T-cell (primary cell): ENCODE data around the gene IYD. TPM values are rescaled to one million over a fixed set of nuclear protein-coding genes. Genes with fewer than 3 reads are reported as not detected.

Source experiments
- ATAC-seq, 4 experiments: fragments of 200-7000 bp in 3 of 4; fragments of 150-1000 bp in 1 of 4; cut with Tn5 transposase; replicated peaks in 1 of 4; 1 replicate in 3 of 4; 2 replicates in 1 of 4; pipeline ENCODE4 v1.10.0; 2021; ENCODE audit warnings: moderate library complexity in 3 of 4, mild to moderate bottlenecking in 2 of 4, moderate number of reproducible peaks in 1 of 4
- CTCF ChIA-PET, 2 donors: fragments of 300-600 bp; sonication (Branson Sonifier 250); formaldehyde crosslinking; loops; one replicate each; lab custom pipeline; 2022; ENCODE audit warnings: antibody characterized with exemption in 2 of 2; lab: Charles Lee
- POLR2A ChIA-PET, 2 donors: fragments of 300-600 bp; sonication (Branson Sonifier 250); formaldehyde crosslinking; loops; one replicate each; lab custom pipeline; 2022; ENCODE audit warnings: antibody characterized with exemption in 2 of 2; lab: Charles Lee
- DNase-seq, 35 experiments: peaks; one replicate each; pipeline versions ENCODE4 v3.0.0 to v3.0.0-alpha.2; 2013 to 2023
- H3K27ac ChIP-seq: one replicate; pipeline ENCODE4 v1.5.1; 2013; ENCODE audit warnings: low read length
- H3K27me3 ChIP-seq, 2 experiments: replicated peaks in 1 of 2; 1 replicate in 1 of 2; 2 replicates in 1 of 2; pipeline versions ENCODE4 v1.6.1 to v1.7.0; 2013; ENCODE audit warnings: low read length in 1 of 2, mixed read lengths in 1 of 2; ENCODE audit not compliant: control insufficient read depth in 2 of 2, insufficient read depth in 2 of 2; ENCODE audit errors: extremely low read depth in 1 of 2
- H3K36me3 ChIP-seq, 2 donors: 1 replicate in 1 of 2; 2 replicates in 1 of 2; pipeline versions ENCODE4 v1.6.1 to v1.7.0; 2013; ENCODE audit warnings: low read length in 1 of 2; ENCODE audit not compliant: control insufficient read depth in 2 of 2, insufficient read depth in 1 of 2; ENCODE audit errors: extremely low read depth in 1 of 2
- H3K4me1 ChIP-seq, 2 experiments: 1 replicate in 1 of 2; 2 replicates in 1 of 2; pipeline versions ENCODE4 v1.6.1 to v1.7.0; 2013; ENCODE audit warnings: low read length in 2 of 2, mixed read lengths in 1 of 2; ENCODE audit not compliant: insufficient read depth in 2 of 2, control insufficient read depth in 1 of 2; ENCODE audit errors: extremely low read depth in 1 of 2
- H3K4me3 ChIP-seq, 2 donors: 1 replicate in 1 of 2; 2 replicates in 1 of 2; pipeline versions ENCODE4 v1.5.1 to v1.7.0; 2013; ENCODE audit warnings: mild to moderate bottlenecking in 2 of 2, low read length in 1 of 2, moderate library complexity in 1 of 2; ENCODE audit not compliant: control insufficient read depth in 1 of 2; ENCODE audit errors: extremely low read depth in 1 of 2
- H3K9me3 ChIP-seq: 2 replicates; pipeline ENCODE4 v1.7.0; 2013
- H3K27ac Mint-ChIP-seq, 2 donors: one replicate each; pipeline ENCODE4 v1.8.0; 2020 to 2021; ENCODE audit warnings: mild to moderate bottlenecking in 2 of 2, mixed read lengths in 2 of 2
- H3K27me3 Mint-ChIP-seq, 2 donors: one replicate each; pipeline ENCODE4 v1.8.0; 2021 to 2022; ENCODE audit warnings: mixed read lengths in 2 of 2
- H3K36me3 Mint-ChIP-seq: one replicate; pipeline ENCODE4 v1.8.0; 2021; ENCODE audit warnings: mixed read lengths
- H3K4me1 Mint-ChIP-seq, 3 donors: one replicate each; pipeline ENCODE4 v1.8.0; 2020 to 2022; ENCODE audit warnings: mixed read lengths in 3 of 3, mild to moderate bottlenecking in 1 of 3
- H3K4me3 Mint-ChIP-seq, 3 donors: one replicate each; pipeline ENCODE4 v1.8.0; 2020 to 2022; ENCODE audit warnings: mild to moderate bottlenecking in 3 of 3, mixed read lengths in 3 of 3, moderate library complexity in 3 of 3
- H3K9me3 Mint-ChIP-seq, 3 donors: one replicate each; pipeline ENCODE4 v1.8.0; 2020 to 2022; ENCODE audit warnings: mixed read lengths in 3 of 3
- WGBS: methylation state at CpG from one replicate; pipeline ENCODE4 v1.1.5; 2013; ENCODE audit warnings: missing lambda C conversion rate; ENCODE audit not compliant: insufficient coverage; 5-methylcytosine and 5-hydroxymethylcytosine counted together
- total RNA-seq, 35 experiments: library from RNA in 6 of 35; stranded (reverse) in 6 of 35; fragments of 120-200 nt in 1 of 35; gene quantifications; one replicate each; pipeline versions ENCODE4 v1.2.1 to v1.2.4 and lab custom pipeline; 2013 to 2026

The IYD gene
- not detected for total RNA-seq
- total RNA-seq (2013), result not detected
- 0 to 0.09 (median 0) reads per million in 29 experiments for total RNA-seq (lab: John Stamatoyannopoulos, UW)

DNA sequence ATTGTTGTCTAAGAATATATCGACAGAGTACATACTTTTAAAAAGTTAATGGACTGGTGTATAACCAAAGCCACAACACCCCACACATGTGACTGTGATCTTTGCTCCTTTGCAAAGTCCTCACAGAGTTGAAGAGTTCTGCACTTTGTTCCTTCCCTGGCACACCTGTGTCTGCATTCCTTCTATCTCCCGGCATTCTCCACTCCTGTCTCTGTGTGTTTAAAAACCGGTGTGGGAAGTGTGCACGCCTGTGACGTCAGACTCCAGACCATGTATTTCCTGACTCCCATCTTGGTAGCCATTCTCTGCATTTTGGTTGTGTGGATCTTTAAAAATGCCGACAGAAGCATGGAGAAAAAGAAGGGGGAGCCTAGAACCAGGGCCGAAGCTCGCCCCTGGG is at the start of gene IYD:
TSS of gene IYD (plus strand) at position 251 of the 400 bp plus-strand sequence. CDS start at position 271, 20 bp downstream.
- Mint-ChIP-seq H3K27me3 (peaks cover 3 to 7% of the 10 kb centered on the region in 2 donors), H3K4me3 (no peak within 1 kb of the TSS), H3K27ac (no peak within 1 kb of the TSS), H3K9me3 (no peaks in the 10 kb centered on the region), H3K36me3 (no peaks in the 10 kb centered on the region), H3K4me1 (no peaks in the 10 kb centered on the region)
- DNase-seq (no peak), ATAC-seq (no peak)
- Histone ChIP-seq H3K27me3 (peaks cover 0 to 12% of the 10 kb centered on the region in 2 experiments), H3K27ac (no peak within 1 kb of the TSS), H3K9me3 (no peaks in the 10 kb centered on the region), H3K4me3 (no peak within 1 kb of the TSS), H3K4me1 (no peaks in the 10 kb centered on the region), H3K36me3 (no peaks in the 10 kb centered on the region)
- WGBS, result 83% methylated on average over 2 of the region's 8 CpGs
- POLR2A ChIA-PET, result no interaction called here
- CTCF ChIA-PET, result interaction anchor here in 1 of 2 donors (0.5 kb wide), 1 partner anchor 641 kb away, joined by 3 read pairs; no protein-coding TSS in a partner anchor

GRCh38 chr6:150319924-150320323 is 48.9 kb upstream of the IYD start:
- no CpG with 5 or more reads among the region's 4 CpGs for WGBS
- Histone ChIP-seq H3K27me3 (peaks cover 0 to 15% of the 10 kb centered on the region in 2 experiments), H3K36me3 (no peaks in the 10 kb centered on the region), H3K9me3 (no peaks in the 10 kb centered on the region), H3K4me1 (no peaks in the 10 kb centered on the region), H3K4me3 (no peak overlapping the region), H3K27ac (no peak overlapping the region)
- POLR2A ChIA-PET, result no interaction called here
- ATAC-seq (no peak), DNase-seq (no peak)
- CTCF ChIA-PET, result no interaction called here
- H3K9me3 Mint-ChIP-seq, result no peaks in the 10 kb centered on the region
- no peak overlapping the region for H3K27ac Mint-ChIP-seq
- peaks cover 3 to 9% of the 10 kb centered on the region in 2 donors for H3K27me3 Mint-ChIP-seq
- H3K4me1 Mint-ChIP-seq, result no peaks in the 10 kb centered on the region
- no peak overlapping the region for H3K4me3 Mint-ChIP-seq
- H3K36me3 Mint-ChIP-seq, result no peaks in the 10 kb centered on the region

DNA sequence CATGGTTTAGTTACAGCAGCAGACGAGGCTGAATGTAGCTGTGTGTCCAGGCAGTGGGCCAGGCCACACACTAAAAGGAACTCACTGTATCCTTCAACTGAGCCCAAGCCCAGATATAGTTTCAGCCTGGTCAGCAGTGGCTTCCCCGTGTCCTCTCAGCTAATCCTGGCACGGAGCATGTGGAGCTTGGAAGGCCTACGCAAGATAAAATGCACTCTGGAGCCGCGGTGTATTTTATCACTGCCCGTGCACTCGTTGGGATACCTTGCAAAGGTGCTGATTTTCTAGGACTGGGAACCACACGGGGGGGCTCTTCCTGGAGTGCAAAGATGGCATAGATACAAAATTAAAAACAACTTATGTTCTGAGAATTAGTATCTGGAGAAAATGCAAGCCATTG is 48.4 kb upstream of the IYD start:
- DNase-seq (no peak), ATAC-seq (no peak)
- H3K27ac ChIP-seq, result no peak overlapping the region
- peaks cover 0 to 15% of the 10 kb centered on the region in 2 experiments for H3K27me3 ChIP-seq
- no peaks in the 10 kb centered on the region for H3K9me3 ChIP-seq
- peaks cover 3 to 9% of the 10 kb centered on the region in 2 donors for H3K27me3 Mint-ChIP-seq
- no peak overlapping the region for H3K27ac Mint-ChIP-seq
- no peaks in the 10 kb centered on the region for H3K4me1 ChIP-seq
- 95% methylated on average over 6 of the region's 9 CpGs for WGBS
- H3K36me3 Mint-ChIP-seq, result no peaks in the 10 kb centered on the region
- H3K9me3 Mint-ChIP-seq, result peaks cover 0 to 2% (median 0%) of the 10 kb centered on the region in 3 donors
- ChIA-PET CTCF (no interaction called here), POLR2A (no interaction called here)
- no peak overlapping the region for H3K4me3 Mint-ChIP-seq
- H3K4me3 ChIP-seq, result no peak overlapping the region
- no peaks in the 10 kb centered on the region for H3K4me1 Mint-ChIP-seq
- no peaks in the 10 kb centered on the region for H3K36me3 ChIP-seq

GRCh38 chr6:150322466-150322871 is 46.3 kb upstream of the IYD start:
- H3K27me3 Mint-ChIP-seq, result peaks cover 3 to 9% of the 10 kb centered on the region in 2 donors
- no peak overlapping the region for H3K27ac Mint-ChIP-seq

DNA sequence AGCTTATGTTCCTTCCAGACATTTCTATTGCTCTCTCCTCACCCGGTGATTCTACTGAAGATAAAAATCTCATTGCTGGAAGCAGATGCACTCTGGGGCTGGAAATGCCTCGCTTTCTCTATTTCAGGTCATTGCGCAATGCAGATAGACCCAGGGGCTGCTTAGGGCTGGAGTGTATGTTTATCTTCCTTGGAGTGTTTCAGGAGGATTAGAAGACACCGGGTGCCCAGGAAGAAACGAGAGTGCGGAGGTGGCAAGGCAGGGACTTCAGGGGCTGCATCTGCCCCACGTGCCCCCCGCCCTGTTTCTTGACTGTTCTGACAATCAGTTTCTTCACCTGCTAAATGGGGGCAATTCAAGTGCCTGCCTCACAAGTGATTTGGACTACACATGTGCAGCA is 45.6 kb upstream of the IYD start:
- Mint-ChIP-seq H3K4me1 (no peaks in the 10 kb centered on the region), H3K36me3 (no peaks in the 10 kb centered on the region), H3K27me3 (peaks cover 3 to 9% of the 10 kb centered on the region in 2 donors), H3K27ac (no peak overlapping the region), H3K9me3 (peaks cover 0 to 11% (median 0%) of the 10 kb centered on the region in 3 donors), H3K4me3 (no peak overlapping the region)
- Histone ChIP-seq H3K27me3 (peaks cover 0 to 15% of the 10 kb centered on the region in 2 experiments), H3K36me3 (no peaks in the 10 kb centered on the region), H3K27ac (no peak overlapping the region), H3K9me3 (no peaks in the 10 kb centered on the region), H3K4me3 (no peak overlapping the region), H3K4me1 (no peaks in the 10 kb centered on the region)
- DNase-seq (no peak), ATAC-seq (no peak)
- 84% methylated on average over 6 of the region's 8 CpGs for WGBS
- POLR2A ChIA-PET, result no interaction called here
- CTCF ChIA-PET, result no interaction called here

More at GRCh38 chr6:150322466-150322871, 46.3 kb upstream of the IYD start:
- DNase-seq (no peak), ATAC-seq (no peak)
- H3K9me3 ChIP-seq, result no peaks in the 10 kb centered on the region
- no peak overlapping the region for H3K4me3 ChIP-seq
- no peak overlapping the region for H3K4me3 Mint-ChIP-seq
- CTCF ChIA-PET, result no interaction called here
- POLR2A ChIA-PET, result no interaction called here
- WGBS, result 77% methylated on average over 5 of the region's 6 CpGs
- no peaks in the 10 kb centered on the region for H3K36me3 ChIP-seq
- H3K27me3 ChIP-seq, result peaks cover 0 to 15% of the 10 kb centered on the region in 2 experiments
- H3K9me3 Mint-ChIP-seq, result peaks cover 0 to 11% (median 0%) of the 10 kb centered on the region in 3 donors
- no peaks in the 10 kb centered on the region for H3K36me3 Mint-ChIP-seq
- no peak overlapping the region for H3K27ac ChIP-seq
- no peaks in the 10 kb centered on the region for H3K4me1 Mint-ChIP-seq
- H3K4me1 ChIP-seq, result no peaks in the 10 kb centered on the region

DNA sequence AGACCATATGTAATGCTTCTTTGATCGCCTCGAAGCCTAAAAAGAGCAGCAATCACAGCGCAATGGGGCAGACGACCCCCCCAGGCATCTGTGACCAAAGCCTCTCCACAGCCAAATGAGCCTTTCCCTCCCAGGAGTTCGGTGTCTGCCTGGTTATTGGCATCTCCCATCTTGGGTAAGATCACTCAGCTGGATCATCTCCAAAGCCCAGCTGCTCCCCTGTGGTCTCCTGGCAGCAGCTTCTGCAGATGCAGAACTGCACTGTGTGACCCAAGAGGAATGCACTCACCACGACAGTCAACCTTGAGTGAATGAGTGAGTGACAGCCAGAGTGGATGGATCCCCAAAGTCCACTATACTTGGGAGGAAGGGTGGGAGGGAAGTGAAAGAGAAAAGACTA is 44.8 kb upstream of the IYD start:
- Mint-ChIP-seq H3K27ac (no peak overlapping the region), H3K27me3 (peaks cover 3 to 9% of the 10 kb centered on the region in 2 donors), H3K9me3 (peaks cover 0 to 11% (median 0%) of the 10 kb centered on the region in 3 donors), H3K4me1 (no peaks in the 10 kb centered on the region), H3K36me3 (no peaks in the 10 kb centered on the region), H3K4me3 (no peak overlapping the region)
- Histone ChIP-seq H3K4me1 (no peaks in the 10 kb centered on the region), H3K27ac (no peak overlapping the region), H3K9me3 (no peaks in the 10 kb centered on the region), H3K36me3 (no peaks in the 10 kb centered on the region), H3K4me3 (no peak overlapping the region), H3K27me3 (peaks cover 0 to 12% of the 10 kb centered on the region in 2 experiments)
- 95% methylated on average over 6 of the region's 6 CpGs for WGBS
- ATAC-seq (no peak), DNase-seq (no peak)
- POLR2A ChIA-PET, result no interaction called here
- CTCF ChIA-PET, result no interaction called here
